Stomach (tissue), 9 donors: ENCODE measurements around the gene ATP6V0A4. TPM values are rescaled to one million over a fixed set of nuclear protein-coding genes. Genes with fewer than 3 reads are reported as not detected.
"Not testable (repeated sequence)": the region's sequence is repeated elsewhere in the genome, so short reads cannot be mapped to it uniquely, and the experiment has no call there.

Source experiments
- DNase-seq, 2 donors: peaks; one replicate each; pipeline versions ENCODE4 v3.0.0 to v3.0.0-alpha.2; 2013 to 2019
- H3K27ac ChIP-seq, 5 donors: fragments of 200-600 bp in 4 of 5; sonication (generic) in 4 of 5; one replicate each; pipeline ENCODE4 v1.5.1; 2013 to 2019; ENCODE audit warnings: mild to moderate bottlenecking in 1 of 5, moderate library complexity in 1 of 5
- H3K27me3 ChIP-seq, 3 donors: fragments of 200-600 bp; sonication (generic); one replicate each; pipeline ENCODE4 v1.5.1; 2017 to 2019; ENCODE audit warnings: mixed run types in 1 of 3
- H3K36me3 ChIP-seq, 4 donors: fragments of 200-600 bp; sonication (generic); 1 replicate in 3 of 4; 2 replicates in 1 of 4; pipeline ENCODE4 v1.5.1; 2016 to 2019
- H3K4me1 ChIP-seq, 4 donors: fragments of 200-600 bp; sonication (generic); one replicate each; pipeline ENCODE4 v1.5.1; 2016 to 2019
- H3K4me3 ChIP-seq, 4 donors: fragments of 200-600 bp; sonication (generic) in 3 of 4; one replicate each; pipeline ENCODE4 v1.5.1; 2016 to 2019; ENCODE audit warnings: mild to moderate bottlenecking in 1 of 4
- H3K9me3 ChIP-seq, 4 donors: fragments of 200-600 bp; sonication (generic); one replicate each; pipeline ENCODE4 v1.5.1; 2016 to 2019
- EP300 ChIP-seq: sonication (generic); formaldehyde crosslinking; IDR thresholded peaks from one replicate; pipeline ENCODE4 v1.6.1; 2017; ENCODE audit warnings: antibody characterized with exemption
- POLR2A ChIP-seq, 4 donors: fragments of 450-650 bp; IDR thresholded peaks; one replicate each; pipeline ENCODE4 v1.6.1; 2016; ENCODE audit warnings: antibody characterized with exemption in 4 of 4, control low read depth in 2 of 4, mild to moderate bottlenecking in 1 of 4, moderate library complexity in 1 of 4
- POLR2AphosphoS5 ChIP-seq, 3 donors: sonication (generic); formaldehyde crosslinking; IDR thresholded peaks; one replicate each; pipeline ENCODE4 v1.6.1; 2016; ENCODE audit warnings: antibody characterized with exemption in 3 of 3
- WGBS, 5 donors: extraction: QIAGEN DNeasy Blood & Tissue Kit in 3 of 5; methylation state at CpG; one replicate each; pipeline versions ENCODE4 v1.1.5 to v1.1.7; 2013 to 2018; 5-methylcytosine and 5-hydroxymethylcytosine counted together
- intact Hi-C: fragments of 100-400 bp; cut with DNase I; formaldehyde crosslinking; loops from one replicate; pipeline ENCODE4 v1.15.1; 2023; ENCODE audit warnings: low total_unique reads
- polyA plus RNA-seq, 3 donors: library from polyadenylated mRNA; stranded (reverse); fragments of 200-250 nt; gene quantifications; one replicate each; pipeline ENCODE4 v1.2.3, GENCODE V29; 2013
- total RNA-seq, 5 donors: library from RNA; depleted of rRNA; stranded (reverse); fragments of >200 nt; gene quantifications; one replicate each; pipeline versions ENCODE4 v1.1.0 to v1.2.3, GENCODE V29; 2014 to 2016
- TF ChIP-seq, protein P1 (sequence below), 7 experiments: fragments of 450-650 bp in 4 of 7; fragments of 200-600 bp in 3 of 7; sonication (generic) in 3 of 7; IDR thresholded peaks; one replicate each; pipeline ENCODE4 v1.5.1; 2016 to 2019; ENCODE audit warnings: antibody characterized with exemption in 7 of 7, control low read depth in 2 of 7, mild to moderate bottlenecking in 1 of 7
- donor health status: healthy with polysubstance abuse.
- donor health status: Bipolar disorder and iron deficiency.
- donor health status: healthy.

Gene ATP6V0A4
- total and polyA plus RNA-seq, 8 donors: 1.0 TPM; not detected in 7

DNA sequence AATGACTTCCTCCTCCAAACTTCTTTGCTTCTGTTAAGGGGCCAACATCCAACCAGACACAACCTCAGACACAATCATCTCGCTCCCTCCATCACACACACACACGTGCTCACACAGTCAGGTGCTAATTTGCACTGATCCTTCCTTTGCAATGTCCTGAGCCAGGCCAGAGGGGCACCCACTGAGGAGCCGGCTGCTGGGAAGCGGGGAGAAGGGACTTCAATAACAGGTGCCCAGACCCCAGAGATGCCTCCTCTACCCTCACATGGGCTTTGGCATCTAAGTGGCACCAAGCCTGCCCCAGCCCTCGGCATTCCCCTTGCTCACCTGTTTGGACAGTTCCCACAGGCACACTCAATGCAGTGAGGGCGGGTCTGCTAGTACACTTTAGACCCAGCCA lies 62.6 kb downstream of the ATP6V0A4 start:
- WGBS, 5 donors: 64 to 73% (median 70%) methylated on average over 6 of the region's 6 CpGs
- DNase-seq: no peak
- Histone ChIP-seq H3K9me3 (no peaks in the 10 kb centered on the region), H3K36me3 (no peaks in the 10 kb centered on the region), H3K4me1 (no peaks in the 10 kb centered on the region), H3K27me3 (no peaks in the 10 kb centered on the region), H3K27ac (no peak overlapping the region), H3K4me3 (no peak overlapping the region)
- intact Hi-C loops: no loop called here
- TF ChIP-seq POLR2A (IDR thresholded peaks at IDR 0.05) (no peak), POLR2AphosphoS5 (IDR thresholded peaks at IDR 0.05) (no peak), EP300 (no peak)
- TF ChIP-seq, protein P1, sequence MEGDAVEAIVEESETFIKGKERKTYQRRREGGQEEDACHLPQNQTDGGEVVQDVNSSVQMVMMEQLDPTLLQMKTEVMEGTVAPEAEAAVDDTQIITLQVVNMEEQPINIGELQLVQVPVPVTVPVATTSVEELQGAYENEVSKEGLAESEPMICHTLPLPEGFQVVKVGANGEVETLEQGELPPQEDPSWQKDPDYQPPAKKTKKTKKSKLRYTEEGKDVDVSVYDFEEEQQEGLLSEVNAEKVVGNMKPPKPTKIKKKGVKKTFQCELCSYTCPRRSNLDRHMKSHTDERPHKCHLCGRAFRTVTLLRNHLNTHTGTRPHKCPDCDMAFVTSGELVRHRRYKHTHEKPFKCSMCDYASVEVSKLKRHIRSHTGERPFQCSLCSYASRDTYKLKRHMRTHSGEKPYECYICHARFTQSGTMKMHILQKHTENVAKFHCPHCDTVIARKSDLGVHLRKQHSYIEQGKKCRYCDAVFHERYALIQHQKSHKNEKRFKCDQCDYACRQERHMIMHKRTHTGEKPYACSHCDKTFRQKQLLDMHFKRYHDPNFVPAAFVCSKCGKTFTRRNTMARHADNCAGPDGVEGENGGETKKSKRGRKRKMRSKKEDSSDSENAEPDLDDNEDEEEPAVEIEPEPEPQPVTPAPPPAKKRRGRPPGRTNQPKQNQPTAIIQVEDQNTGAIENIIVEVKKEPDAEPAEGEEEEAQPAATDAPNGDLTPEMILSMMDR (IDR thresholded peaks at IDR 0.05): no peak

DNA sequence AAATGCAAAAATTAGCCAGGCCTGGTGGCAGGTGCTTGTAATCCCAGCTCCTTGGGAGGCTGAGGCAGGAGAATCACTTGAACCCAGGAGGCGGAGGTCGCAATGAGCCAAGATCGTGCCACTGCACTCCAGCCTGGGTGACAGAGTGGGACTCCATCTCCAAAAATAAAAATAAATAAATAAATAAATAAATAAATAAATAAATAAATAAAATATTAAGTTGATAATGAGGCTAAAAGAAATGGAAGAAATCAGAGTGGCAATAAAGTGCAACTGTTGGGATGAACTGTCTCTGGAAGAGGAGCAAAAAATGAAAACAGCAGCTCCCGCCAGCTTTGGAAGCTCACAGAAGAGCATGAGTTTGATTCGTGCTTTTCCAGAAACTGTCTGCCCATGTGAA lies 66.3 kb downstream of the ATP6V0A4 start:
- intact Hi-C loops: not testable (repeated sequence)
- WGBS, 5 donors: 90 to 94% (median 91%) methylated on average over 5 of the region's 5 CpGs

DNA sequence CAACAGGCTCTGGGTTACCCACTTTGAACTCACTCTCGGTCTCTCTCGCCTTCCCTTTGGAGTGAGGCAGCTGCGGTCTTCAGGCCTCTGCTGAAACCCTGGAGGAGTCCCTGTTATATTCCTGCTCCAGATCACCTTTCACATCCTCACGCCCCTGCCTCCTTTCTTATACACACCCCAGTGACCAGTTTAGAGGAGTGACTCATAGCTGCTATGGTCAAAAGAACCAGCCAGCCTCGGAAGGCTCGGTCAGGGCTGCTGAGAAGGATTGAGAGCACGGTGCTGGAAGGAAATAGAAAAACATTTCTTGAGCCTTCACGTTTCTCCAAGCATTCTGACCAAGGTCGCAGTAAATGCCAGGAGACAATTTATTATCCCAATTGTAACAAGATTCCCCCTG lies 68.6 kb downstream of the ATP6V0A4 start:
- TF ChIP-seq, protein P1 (IDR thresholded peaks at IDR 0.05): no peak
- TF ChIP-seq POLR2AphosphoS5 (IDR thresholded peaks at IDR 0.05): no peak
- TF ChIP-seq POLR2A (IDR thresholded peaks at IDR 0.05): no peak
- TF ChIP-seq EP300: no peak
- WGBS, 5 donors: 88 to 95% (median 91%) methylated on average over 9 of the region's 9 CpGs
- intact Hi-C loops: no loop called here

More for the DNA sequence above, 66.3 kb downstream of the ATP6V0A4 start:
- not testable (repeated sequence) for DNase-seq, H3K9me3 ChIP-seq, H3K4me3 ChIP-seq, H3K36me3 ChIP-seq, H3K27ac ChIP-seq, H3K27me3 ChIP-seq, H3K4me1 ChIP-seq

DNA sequence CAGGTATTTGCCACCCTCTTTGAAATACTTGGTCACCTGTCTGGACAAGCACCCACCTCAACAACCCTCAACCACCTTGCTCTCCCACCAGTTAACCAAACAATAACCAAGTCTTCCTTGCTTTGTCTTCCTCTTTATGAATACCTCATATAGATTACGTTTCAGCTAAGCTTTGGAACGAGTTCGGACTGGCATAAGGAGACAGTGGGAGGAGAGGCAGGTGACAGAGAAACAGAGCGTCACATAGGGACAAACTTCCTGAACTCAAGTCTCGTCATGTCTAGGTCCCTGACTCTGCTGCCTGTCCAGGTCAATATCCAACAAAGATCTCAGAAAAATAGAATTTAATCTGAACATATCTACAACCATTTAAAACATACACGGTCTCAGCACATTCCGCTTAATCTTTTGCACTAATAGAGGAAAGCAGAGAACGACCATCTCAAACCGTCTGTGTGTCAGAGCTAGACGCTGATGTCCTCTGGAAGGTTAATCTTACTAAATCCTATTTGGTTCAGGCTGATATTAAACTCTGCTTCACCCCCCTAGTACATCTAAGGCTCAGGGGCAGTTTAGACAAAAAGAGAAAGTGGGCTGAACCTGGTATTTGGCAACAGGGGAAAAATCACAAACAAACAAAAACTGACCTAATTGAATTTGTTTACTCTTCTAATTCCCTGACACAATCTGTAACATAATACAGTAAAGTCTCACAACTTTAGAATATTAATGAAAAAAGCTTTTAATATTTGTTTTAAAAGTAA lies 70.5 kb downstream of the ATP6V0A4 start:
- TF ChIP-seq POLR2A (IDR thresholded peaks at IDR 0.05): no peak
- no peak for TF ChIP-seq EP300
- no peak for TF ChIP-seq POLR2AphosphoS5 (IDR thresholded peaks at IDR 0.05)
- TF ChIP-seq, protein P1 (IDR thresholded peaks at IDR 0.05): no peak
- no peaks in the 10 kb centered on the region for H3K9me3 ChIP-seq
- no peak for DNase-seq
- no peaks in the 10 kb centered on the region for H3K36me3 ChIP-seq
- WGBS, 5 donors: 64 to 76% (median 73%) methylated on average over 10 of the region's 10 CpGs
- H3K27me3 ChIP-seq: no peaks in the 10 kb centered on the region
- no peak overlapping the region for H3K27ac ChIP-seq
- no peak overlapping the region for H3K4me3 ChIP-seq
- intact Hi-C loops: no loop called here
- no peaks in the 10 kb centered on the region for H3K4me1 ChIP-seq

More for the DNA sequence above, 68.6 kb downstream of the ATP6V0A4 start:
- DNase-seq: no peak
- H3K36me3 ChIP-seq: no peaks in the 10 kb centered on the region
- H3K27ac ChIP-seq: no peak overlapping the region
- H3K27me3 ChIP-seq: no peaks in the 10 kb centered on the region
- H3K4me3 ChIP-seq: no peak overlapping the region
- H3K9me3 ChIP-seq: no peaks in the 10 kb centered on the region
- H3K4me1 ChIP-seq: no peaks in the 10 kb centered on the region

DNA sequence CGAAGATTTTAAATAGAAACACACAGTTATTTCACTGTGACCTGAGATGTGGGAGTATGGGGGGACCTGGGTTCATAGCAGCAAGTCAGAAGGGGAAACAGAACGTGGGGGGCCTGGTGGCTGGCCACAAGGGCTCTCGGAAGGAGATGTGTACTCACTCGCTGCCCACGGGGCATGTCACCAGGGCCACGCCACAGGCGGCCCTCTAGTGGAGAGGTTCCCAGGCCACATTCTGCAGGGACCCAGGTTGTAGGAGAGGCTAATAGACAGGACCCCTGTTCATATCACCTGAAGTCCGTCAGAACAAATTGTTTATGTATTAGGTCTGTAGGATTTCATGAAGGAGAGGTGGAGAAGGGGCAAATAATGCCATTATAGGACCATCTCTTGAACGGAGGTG lies 71.7 kb downstream of the ATP6V0A4 start:
- no peak overlapping the region for H3K27ac ChIP-seq
- H3K36me3 ChIP-seq: no peaks in the 10 kb centered on the region
- no peak overlapping the region for H3K4me3 ChIP-seq
- TF ChIP-seq EP300 (no peak), POLR2AphosphoS5 (IDR thresholded peaks at IDR 0.05) (no peak), POLR2A (IDR thresholded peaks at IDR 0.05) (no peak)
- TF ChIP-seq, protein P1 (IDR thresholded peaks at IDR 0.05): no peak
- H3K9me3 ChIP-seq: no peaks in the 10 kb centered on the region
- H3K4me1 ChIP-seq: no peaks in the 10 kb centered on the region
- intact Hi-C loops: no loop called here
- DNase-seq: no peak
- H3K27me3 ChIP-seq: no peaks in the 10 kb centered on the region
- WGBS, 5 donors: 75 to 86% (median 76%) methylated on average over 9 of the region's 9 CpGs
